PC-9 (cell line): ENCODE results near the gene TBC1D22A.

Source experiments
- EZH2 ChIP-seq: fragments of 200-600 bp; sonication (generic); IDR thresholded peaks from 2 replicates; pipeline ENCODE4 v1.8.0; 2017; ENCODE audit warnings: antibody characterized with exemption, low read depth
- TF ChIP-seq, protein P1 (sequence below): fragments of 200-600 bp; sonication (generic); conservative IDR thresholded peaks from 2 replicates; pipeline ENCODE4 v1.6.1; 2017; ENCODE audit warnings: mixed run types, antibody characterized with exemption, mild to moderate bottlenecking, moderate library complexity

DNA sequence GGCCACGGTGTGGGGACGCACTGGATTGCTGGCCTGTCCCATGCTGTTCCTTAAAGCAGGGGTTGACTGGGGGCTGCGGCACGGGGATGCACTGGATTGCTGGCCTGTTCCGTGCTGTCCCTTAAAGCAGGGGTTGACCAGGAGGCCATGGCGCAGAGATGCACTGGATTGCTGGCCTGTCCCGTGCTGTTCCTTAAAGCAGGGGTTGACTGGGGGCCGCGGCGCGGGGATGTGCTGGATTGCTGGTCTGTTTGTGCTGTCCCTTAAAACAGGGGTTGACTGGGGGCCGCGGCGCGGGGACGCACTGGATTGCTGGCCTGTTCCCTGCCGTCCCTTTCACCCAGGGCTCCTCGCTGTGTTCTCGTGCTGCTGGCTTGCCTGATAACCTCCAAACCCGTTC is 383.4 kb downstream of the TBC1D22A start:
- TF ChIP-seq, protein P1, sequence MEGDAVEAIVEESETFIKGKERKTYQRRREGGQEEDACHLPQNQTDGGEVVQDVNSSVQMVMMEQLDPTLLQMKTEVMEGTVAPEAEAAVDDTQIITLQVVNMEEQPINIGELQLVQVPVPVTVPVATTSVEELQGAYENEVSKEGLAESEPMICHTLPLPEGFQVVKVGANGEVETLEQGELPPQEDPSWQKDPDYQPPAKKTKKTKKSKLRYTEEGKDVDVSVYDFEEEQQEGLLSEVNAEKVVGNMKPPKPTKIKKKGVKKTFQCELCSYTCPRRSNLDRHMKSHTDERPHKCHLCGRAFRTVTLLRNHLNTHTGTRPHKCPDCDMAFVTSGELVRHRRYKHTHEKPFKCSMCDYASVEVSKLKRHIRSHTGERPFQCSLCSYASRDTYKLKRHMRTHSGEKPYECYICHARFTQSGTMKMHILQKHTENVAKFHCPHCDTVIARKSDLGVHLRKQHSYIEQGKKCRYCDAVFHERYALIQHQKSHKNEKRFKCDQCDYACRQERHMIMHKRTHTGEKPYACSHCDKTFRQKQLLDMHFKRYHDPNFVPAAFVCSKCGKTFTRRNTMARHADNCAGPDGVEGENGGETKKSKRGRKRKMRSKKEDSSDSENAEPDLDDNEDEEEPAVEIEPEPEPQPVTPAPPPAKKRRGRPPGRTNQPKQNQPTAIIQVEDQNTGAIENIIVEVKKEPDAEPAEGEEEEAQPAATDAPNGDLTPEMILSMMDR: no peak
- TF ChIP-seq EZH2: no peak
